Measurements from ENCODE around the gene HSF5.

Gene HSF5
- total RNA-seq, result 2.4 to 3.7 (median 3.3) reads per million in 4 experiments

GRCh38 chr17:58487589-58488427, at the start of gene HSF5:
TSS of gene HSF5 (minus strand) at chr17:58488408. CDS start at chr17:58488274, 134 bp downstream.
- peak; percentile 48 for DNase-seq

GRCh38 chr17:58537266-58537665, 49.1 kb upstream of the HSF5 start:
- DNase-seq, result no peak

GRCh38 chr17:58536542-58536941, 48.3 kb upstream of the HSF5 start:
- DNase-seq, result no peak

GRCh38 chr17:58535431-58535830, 47.2 kb upstream of the HSF5 start:
- no peak for DNase-seq

- DNase-seq, result no peak
These were observed 46.8 kb upstream of the HSF5 start for GRCh38 chr17:58534901-58535421.

GRCh38 chr17:58534331-58534730, 46.1 kb upstream of the HSF5 start:
- no peak for DNase-seq

- no peak for DNase-seq
These were observed 45.5 kb upstream of the HSF5 start for GRCh38 chr17:58533616-58534188.

- DNase-seq, result no peak
These were observed 44.3 kb upstream of the HSF5 start for GRCh38 chr17:58532555-58532951.

GRCh38 chr17:58531661-58532554, 43.7 kb upstream of the HSF5 start:
- peak; percentile 46 for DNase-seq

GRCh38 chr17:58531122-58531521, 42.9 kb upstream of the HSF5 start:
- DNase-seq, result no peak

GRCh38 chr17:58530655-58531054, 42.4 kb upstream of the HSF5 start:
- DNase-seq, result no peak

- no peak for DNase-seq
These were observed 41.1 kb upstream of the HSF5 start for GRCh38 chr17:58529275-58529674.

GRCh38 chr17:58528443-58528842, 40.2 kb upstream of the HSF5 start:
- DNase-seq, result no peak

GRCh38 chr17:58527949-58528348, 39.7 kb upstream of the HSF5 start:
- no peak for DNase-seq

- no peak for DNase-seq
These were observed 39.1 kb upstream of the HSF5 start for GRCh38 chr17:58527306-58527705.

- DNase-seq, result no peak
These were observed 37.0 kb upstream of the HSF5 start for GRCh38 chr17:58525239-58525638.

GRCh38 chr17:58521680-58522079, 33.5 kb upstream of the HSF5 start:
- DNase-seq, result no peak

- DNase-seq, result no peak
These were observed 32.7 kb upstream of the HSF5 start for GRCh38 chr17:58520843-58521430.

- peak; percentile 99 for DNase-seq
These were observed 29.9 kb upstream of the HSF5 start for GRCh38 chr17:58517928-58518609.

- DNase-seq, result no peak
These were observed 29.2 kb upstream of the HSF5 start for GRCh38 chr17:58517378-58517927.

- no peak for DNase-seq
These were observed 28.6 kb upstream of the HSF5 start for GRCh38 chr17:58516644-58517377.

Measured in effector CD8-positive, alpha-beta T cell (primary cell).